NCI-H1694 (cell line): ENCODE data around the gene RHOF.

Experiments used
- DNase-seq: peaks from one replicate; lab custom pipeline; 2025; lab: John Stamatoyannopoulos, UW

RHOF gene

DNA sequence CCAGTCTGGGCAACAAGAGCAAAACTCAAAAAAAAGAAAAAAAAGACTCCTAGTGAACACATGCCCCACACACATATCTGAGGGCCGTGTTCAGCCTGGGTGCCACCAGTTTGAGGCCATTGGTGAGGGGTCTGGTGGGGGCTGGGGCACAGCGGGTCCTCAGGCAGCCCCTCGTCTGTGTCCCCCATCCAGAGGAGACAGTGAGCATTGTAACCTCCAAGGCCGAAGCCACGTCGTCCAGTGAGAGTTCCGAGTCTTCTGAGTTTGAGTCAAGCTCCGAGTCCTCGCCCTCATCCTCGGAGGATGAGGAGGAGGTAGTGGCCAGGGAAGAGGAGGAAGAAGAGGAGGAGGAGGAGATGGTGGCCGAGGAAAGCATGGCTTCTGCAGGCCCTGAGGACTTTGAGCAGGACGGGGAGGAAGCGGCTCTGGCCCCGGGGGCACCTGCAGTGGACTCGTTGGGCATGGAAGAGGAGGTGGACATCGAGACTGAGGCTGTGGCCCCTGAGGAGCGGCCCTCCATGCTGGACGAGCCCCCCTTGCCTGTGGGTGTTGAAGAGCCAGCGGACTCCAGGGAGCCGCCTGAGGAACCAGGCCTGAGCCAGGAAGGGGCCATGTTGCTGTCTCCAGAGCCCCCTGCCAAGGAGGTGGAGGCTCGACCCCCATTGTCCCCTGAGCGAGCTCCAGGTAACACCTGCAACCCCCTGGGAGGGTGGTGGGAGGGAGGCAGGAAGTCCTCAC is 25.9 kb upstream of the RHOF start:
- no peak for DNase-seq

DNA sequence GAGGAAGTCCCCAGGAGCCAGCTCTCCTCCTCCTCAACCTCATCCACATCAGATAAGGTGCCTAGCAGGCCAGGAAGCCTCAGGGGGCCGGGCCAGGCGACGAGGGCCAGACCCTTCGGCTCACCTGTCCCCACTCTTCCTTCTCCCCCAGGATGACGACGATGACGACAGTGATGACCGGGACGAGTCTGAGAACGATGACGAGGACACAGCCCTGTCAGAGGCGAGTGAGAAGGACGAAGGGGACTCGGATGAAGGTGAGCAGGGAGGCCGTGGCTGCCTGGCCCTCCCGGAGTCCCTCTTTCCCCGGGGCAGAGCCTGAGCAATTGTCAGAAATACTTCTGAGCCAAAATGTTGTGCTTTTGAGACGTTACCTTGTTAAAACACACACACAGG is 24.2 kb upstream of the RHOF start:
- DNase-seq = no peak

DNA sequence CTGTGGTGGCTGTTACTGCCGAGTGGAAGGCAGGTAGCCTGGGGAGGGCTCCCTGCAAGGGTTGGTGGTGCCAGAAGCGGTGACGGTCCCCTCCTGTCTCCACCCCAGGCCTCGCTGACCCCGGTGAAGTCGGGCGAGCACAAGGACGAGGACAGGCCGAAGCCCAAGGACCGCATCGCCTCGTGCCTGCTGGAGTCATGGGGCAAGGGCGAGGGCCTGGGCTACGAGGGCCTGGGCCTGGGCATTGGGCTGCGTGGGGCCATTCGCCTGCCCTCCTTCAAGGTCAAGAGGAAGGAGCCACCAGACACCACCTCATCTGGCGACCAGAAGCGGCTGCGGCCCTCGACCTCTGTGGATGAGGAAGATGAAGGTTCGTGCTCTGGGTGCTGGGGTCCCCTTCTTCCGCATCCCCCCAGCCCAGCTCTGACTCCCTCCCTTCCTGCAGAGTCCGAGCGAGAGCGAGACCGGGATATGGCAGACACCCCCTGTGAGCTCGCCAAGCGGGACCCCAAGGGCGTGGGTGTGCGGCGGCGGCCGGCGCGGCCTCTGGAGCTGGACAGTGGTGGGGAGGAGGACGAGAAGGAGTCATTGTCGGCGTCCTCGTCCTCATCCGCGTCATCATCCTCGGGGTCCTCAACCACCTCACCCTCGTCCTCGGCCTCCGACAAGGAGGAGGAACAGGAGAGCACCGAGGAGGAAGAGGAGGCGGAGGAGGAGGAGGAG is 23.6 kb upstream of the RHOF start:
- no peak for DNase-seq

DNA sequence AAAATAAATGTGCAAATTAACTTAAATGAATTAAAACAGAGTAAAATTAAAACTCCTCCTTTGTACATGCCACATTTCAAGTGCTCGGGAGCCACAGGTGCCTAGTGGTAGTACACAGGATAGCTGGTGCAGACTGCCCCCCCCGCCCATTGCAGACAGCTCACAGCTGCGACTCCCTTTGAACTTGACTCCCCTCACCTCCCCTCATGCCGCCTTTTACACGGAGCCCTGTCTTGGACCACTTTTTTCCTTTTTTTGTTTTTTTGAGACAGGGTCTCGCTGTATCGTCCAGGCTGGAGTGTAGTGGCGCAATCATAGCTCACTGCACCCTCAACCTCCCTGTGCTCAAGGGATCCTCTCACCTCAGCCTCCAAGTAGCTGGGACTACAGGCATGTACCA is 21.8 kb upstream of the RHOF start:
- no peak for DNase-seq

DNA sequence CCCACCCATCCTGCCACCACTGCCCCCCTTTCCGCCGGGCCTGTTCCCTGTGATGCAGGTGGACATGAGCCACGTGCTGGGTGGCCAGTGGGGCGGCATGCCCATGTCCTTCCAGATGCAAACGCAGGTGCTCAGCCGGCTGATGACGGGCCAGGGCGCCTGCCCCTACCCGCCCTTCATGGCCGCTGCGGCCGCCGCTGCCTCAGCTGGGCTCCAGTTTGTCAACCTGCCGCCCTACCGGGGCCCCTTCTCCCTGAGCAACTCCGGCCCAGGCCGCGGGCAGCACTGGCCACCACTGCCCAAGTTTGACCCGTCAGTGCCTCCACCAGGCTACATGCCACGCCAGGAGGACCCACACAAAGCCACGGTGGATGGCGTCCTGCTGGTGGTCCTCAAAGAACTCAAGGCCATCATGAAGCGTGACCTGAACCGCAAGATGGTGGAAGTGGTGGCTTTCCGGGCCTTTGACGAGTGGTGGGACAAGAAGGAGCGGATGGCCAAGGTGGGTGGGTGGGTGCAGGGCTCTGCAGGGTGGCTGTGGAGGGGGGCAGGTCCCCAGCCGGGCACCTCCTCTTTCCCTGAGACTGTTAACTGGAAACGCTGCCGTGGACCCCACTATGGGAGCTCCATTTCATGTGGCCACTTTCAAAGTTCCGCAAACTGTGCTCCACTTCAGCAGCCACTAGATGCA is 21.1 kb upstream of the RHOF start:
- no peak for DNase-seq

DNA sequence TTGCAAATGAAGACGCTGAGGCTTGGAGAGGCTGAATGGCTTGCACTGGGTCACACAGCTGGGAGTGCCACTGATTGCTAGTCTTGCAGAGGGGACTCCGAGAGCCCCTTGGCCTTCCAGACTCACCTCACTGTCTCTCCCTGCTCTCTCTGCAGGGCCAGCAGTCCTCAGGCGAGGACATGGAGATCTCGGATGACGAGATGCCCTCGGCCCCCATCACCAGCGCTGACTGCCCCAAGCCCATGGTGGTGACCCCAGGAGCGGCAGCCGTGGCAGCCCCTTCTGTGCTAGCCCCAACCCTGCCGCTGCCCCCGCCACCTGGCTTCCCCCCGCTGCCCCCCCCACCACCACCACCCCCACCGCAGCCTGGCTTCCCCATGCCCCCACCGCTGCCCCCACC is 20.5 kb upstream of the RHOF start:
- no peak for DNase-seq

DNA sequence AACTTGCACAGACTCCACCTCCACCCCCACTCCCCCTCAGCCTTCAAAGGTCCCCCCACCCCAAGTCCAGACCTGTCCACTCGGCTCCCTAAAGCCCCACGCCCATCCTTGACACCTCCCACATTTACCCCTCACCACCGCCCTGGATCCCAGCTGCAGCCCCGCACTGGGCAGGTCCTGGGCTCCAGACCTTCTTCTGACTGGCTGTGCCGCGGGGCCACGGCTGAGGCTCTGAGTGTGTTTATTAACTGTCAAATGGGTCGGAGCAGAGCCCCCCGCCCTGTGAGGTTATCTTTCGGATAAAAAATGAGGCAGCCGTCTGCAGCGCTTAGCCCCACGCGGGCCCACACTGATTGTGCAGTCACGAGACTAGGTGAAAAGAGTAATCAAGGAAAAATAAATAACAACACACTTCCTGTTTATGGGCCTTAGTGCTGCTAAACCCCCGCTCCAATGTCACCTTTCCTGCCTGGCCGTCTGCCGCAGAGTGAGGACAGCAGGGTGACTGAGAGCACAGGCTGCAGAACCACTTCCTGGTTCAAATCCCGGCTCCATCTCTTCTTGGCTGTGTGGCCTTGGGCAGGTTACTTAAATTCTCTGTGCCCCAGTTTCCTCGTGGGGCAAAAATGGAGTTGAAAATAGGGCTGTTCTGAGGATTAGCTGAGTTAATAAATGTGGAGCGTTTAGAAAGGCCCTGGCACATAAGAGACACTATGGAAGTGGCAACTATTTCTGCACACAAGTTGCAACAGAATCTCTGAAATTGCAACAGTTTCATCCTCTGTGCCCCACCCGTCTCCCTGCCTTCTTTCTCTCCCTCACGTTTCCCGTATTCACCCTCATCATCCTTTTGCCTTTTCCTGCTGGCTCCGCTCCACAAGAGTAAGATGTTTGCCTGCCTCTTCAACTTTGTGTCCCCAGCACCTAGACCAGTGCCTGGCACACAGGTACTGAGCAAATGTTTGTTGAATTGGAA is 19.7 kb upstream of the RHOF start:
- no peak for DNase-seq

DNA sequence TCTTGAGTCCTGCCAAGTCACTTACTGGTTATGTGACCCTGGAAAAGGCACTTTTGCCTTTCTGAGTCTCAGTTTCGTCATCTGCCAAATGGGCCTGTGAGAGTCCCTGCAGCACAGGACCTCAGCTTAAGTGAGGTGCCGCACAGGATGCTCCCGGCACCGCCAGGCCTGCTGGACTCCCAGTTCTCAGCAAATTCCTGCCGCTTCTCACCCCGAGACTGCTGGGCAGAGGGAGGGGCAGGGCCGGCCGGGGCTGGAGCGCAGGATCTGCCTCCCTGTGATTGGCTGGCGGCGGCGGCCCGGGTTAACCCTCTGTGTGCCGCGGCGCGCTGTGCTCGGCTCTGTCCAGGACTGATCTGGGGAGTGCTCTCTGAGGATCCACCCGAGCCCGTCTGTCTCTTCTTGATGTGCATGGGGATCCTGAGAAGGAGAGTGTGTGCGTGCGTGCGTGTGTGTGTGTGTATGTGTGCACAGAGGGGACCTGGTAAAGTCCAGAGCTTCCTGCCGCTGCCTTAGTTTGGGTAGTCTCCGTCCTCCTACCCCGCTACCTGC is 18.9 kb upstream of the RHOF start:
- no peak for DNase-seq

DNA sequence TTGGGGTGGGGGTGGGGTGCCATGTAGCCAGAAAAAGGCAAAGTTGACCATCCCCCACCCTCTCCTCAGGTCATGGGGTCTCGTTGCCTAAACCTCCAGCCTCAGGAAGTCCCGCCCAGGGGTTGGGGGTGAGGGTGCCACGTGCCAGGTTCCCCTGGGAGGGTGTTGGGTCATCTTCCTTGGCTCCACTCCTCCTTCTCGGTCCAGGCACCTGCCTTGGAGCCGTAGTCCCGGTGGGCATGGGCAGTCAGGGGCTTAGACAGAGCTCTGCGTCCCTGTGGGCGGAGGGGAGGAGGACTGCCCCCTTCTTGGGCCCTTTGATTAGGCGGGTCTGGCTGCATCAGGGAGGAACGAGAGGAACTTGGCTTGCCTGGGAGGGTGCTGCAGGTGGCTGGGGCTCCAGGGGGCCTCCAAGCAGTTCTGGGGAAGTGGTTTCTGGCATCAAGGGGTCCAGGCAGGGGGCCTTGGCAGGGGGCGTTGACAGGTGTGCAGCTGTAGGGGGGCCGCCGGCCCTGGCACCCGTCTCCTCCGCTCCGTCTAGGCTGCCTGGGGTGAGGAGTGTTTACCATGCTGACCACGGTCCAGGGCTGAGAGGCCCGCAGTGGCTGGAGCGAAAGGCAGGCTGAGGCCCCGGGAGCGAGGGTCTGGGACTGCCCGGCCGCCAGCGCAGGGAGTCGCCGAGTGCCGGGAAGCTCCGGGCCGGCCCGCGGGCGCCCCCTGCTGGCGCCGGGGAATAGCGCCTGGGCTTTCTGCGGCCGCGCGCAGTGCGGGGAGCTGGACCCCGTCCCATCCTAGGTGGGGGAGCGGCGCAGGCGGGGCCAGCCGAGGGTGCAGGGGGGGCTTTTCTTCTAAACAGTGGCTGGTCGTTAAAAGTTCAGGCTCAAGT is 18.2 kb upstream of the RHOF start:
- DNase-seq = peak; percentile 11

DNA sequence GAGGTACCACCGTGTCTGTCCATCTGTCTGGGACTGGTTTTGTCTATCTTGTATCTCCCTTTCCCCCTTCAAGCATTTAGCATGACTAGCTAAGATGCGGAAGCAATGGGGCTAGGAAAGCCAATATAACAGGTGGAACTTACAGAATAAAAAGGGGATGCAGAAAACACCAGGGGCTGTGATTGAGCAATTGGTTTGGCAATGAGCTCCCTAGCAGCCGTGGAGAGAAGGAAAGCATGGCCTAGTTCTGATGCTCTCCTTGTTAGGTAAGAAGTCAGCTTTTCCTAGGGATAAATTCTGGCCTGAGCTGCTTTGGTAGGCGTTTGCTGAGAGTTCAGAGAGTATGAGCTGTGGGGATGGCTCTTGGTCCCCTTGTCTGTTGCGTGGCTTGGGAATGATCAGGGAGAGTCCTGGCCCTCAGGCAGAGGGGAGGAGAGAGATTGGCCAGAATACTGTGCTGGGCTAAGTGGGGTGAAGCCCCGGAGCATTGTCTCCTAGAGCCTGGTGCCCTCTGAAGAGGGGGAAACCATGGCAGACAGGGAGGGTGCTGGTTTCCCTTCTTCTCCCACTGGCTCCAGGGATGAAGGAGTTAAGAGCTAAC is 17.4 kb upstream of the RHOF start:
- DNase-seq = no peak

DNA sequence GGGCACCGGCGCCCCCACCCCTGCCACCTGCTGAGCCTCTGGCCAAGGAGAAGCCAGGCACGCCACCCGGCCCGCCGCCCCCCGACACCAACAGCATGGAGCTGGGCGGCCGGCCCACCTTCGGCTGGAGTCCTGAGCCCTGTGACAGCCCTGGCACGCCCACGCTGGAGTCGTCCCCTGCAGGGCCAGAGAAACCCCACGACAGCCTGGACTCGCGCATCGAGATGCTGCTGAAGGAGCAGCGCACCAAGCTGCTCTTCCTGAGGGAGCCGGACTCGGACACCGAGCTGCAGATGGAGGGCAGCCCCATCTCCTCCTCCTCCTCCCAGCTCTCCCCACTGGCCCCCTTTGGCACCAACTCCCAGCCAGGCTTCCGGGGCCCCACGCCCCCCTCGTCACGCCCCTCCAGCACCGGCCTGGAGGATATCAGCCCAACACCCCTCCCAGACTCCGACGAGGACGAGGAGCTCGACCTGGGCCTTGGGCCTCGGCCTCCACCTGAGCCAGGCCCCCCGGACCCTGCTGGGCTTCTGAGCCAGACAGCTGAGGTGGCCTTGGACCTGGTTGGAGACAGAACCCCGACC is 16.8 kb upstream of the RHOF start:
- no peak for DNase-seq

DNA sequence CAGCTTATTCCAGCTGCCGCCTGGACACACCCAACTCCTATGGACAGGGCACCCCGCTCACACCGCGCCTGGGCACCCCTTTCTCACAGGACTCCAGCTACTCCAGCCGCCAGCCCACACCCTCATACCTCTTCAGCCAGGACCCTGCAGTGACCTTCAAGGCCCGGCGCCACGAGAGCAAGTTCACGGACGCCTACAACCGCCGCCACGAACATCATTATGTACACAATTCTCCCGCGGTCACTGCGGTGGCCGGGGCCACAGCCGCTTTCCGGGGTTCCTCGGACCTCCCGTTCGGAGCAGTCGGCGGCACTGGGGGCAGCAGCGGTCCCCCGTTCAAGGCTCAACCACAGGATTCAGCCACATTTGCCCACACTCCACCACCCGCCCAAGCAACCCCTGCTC is 16.2 kb upstream of the RHOF start:
- DNase-seq = no peak

DNA sequence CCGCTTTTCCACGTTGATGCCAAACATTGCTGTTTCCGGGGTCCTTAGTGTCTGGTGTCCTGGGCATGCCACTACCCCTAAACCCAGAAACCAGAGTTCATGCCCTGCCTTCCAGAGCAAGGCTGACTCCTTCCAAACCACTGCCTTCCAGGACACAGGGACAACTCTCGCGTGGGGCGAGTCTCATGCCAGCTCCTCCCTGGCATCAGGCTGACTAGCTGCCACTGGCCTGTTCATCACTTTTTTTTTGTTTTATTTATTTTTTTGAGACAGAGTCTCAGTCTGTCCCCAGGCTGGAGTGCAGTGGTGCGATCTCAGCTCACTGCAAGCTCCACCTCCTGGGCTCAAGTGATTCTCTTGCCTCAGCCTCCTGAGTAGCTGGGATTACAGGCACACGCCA is 15.1 kb upstream of the RHOF start:
- no peak for DNase-seq

DNA sequence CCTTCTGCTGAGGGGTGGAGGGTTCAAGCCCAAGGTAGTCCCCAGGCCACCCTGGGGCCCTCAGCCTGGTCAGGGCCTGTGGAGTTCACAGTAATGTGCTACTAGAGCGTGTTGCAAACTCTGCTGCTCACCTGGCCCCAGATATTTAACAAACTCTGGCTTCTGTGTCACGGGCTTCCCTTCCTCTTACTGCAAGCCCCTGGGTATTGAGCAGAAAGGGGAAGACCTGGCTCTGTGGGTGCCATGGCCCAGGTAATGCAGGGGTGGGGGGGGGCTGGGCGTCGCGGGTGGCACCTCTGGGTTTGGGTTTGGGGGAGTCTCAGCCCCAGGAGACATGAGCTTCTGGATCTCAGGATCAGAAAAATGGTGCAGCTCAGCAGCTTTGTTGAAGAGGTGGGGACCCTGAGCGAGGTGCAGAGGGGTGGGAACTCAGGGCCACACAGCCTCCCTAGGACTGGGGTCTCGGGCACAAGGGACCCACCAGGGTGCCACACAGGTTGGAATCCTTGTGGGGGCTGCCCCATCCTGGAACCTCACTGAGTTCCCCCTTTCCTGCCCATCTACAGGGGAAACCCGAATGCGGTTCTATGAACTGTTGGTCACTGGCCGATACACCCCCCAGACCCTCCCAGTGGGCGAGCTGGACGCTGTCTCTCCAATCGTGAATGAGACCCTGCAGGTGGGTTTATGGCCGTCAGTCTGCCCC is 14.3 kb upstream of the RHOF start:
- DNase-seq = no peak

DNA sequence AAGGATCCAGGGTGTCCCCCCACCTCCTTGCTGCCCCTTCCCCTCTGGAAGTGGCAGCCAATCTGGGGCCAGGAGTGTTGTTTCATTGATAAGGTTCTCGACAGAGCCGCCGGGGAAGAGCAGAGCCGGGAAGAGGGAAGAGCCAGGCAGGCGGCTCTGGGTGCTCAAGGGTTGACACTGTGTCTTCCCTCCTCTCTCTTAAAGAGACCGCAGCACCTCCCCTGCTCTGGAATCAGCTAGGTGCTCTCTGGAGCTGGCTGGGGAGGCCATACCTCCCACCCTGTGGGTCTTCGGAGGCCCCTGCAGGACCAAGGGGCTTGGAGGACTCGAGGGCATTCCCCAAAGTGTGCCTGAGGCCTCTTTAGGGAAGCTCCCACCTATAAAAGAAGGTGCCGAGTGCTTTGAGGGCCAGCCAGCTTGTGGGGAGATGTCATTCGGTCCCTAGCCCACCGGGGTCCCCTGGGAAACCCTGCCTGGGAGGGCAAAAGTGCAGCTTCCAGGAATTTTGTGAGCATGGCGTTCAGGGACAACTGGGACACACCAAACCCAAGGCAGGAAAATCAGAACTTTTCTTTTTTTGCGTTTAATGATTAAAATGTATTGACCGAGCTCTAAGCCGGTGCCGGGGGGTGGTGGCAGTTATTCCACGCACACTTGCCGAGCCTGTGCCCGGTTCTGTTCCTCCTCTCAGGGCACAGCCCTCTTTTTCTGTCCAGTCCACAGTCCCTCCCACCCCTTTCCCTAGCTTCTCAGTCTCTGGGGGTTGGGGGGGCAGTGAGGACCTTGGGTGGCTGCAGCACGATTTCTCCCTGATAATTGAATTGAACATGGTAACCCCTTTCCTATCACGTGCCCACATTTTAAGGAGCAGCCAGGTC is 13.3 kb upstream of the RHOF start:
- DNase-seq = no peak

DNA sequence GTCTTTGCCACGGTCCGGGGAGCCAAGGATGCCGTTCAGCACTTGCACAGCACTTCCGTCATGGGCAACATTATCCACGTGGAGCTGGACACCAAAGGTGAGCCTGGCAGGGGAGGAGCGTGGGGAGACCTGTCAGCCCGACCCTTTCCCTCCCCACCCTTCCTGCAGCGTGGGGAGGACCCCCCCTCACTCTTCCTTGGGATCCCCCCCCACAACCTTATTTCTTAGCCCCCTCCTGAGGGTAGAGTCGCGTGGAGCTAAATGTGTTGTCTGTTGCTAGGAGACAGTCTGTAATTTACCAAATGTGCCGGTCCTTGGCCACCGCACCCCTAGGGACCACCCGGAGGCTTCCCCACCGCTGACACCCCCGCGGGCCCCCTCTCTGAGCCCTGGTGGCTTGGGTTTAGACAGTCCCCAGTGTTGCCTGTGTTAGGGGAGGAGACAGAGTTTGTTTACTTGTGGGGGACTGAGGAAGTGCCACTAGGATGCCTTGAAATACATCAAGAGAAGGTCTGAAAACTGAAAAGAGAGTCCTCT is 12.6 kb upstream of the RHOF start:
- DNase-seq = no peak

DNA sequence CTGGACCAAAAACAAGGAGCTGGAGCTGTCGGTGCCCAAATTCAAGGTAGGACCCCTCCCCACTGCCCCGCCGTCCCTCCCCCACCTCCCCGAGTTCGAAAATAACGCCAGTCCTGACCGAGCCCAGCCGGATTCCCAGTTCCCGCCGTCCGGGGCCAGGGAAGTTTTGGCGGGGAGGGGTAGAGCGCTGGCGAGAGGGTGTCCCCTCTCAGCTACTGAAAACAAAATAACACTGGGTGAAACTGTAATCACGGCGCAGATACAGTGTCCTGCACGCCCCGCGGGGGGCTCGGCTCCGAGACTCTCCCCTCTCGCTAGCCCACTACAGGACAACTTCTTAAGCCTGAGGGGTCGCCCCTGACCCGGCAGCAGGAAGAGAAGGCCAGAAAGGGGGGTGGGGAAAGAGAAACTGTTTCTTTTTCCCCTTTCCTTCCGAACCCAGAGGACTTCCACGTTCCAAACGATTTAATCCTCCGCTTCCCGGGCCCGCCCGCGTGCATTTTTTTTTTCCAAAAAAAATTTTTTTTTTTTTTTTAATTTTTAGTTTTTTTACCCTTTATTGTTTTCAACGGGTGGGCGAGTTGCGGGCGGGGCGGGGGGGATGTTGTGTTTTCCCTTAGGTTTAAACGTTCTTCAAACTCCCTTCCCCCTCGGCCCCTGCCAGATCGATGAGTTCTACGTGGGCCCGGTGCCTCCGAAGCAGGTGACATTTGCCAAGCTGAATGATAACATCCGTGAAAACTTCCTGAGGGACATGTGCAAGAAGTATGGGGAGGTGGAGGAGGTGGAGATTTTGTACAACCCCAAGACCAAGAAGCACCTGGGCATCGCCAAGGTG is 11.9 kb upstream of the RHOF start:
- DNase-seq = no peak
